GM21381 (cell line): ENCODE data around the gene C6.
"Not testable (repeated sequence)": the region's sequence is repeated elsewhere in the genome, so short reads cannot be mapped to it uniquely, and the experiment has no call there.

Source experiments
- ATAC-seq: cut with Tn5 transposase; IDR thresholded peaks from one replicate; pipeline ENCODE4 v1.9.1; 2021; ENCODE audit warnings: mild to moderate bottlenecking, moderate library complexity; ENCODE audit not compliant: unreplicated experiment

C6 gene

DNA sequence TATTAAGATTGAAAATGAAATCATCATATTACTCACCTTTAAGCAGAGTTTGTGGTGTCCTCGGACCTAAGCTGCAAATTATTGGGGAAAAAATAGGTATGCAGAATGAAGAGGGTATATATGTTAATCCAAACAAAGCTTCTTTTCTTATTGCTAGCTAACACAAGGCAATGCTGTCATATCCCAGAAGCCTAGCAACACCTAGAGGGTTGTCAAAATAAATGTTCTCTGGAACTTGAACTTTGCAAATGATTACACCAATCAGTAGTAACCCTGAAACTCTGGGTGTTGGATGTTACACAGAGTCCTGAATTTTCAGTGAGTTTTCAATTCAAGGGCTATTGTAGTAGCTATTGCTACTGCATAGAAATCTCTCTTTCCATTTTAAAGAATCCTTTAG, at the start of gene C6:
C6 (minus strand) TSS at position 193 of the 400 bp plus-strand sequence. CDS start 10,302 bp downstream, outside the sequence.
- no peak for ATAC-seq

GRCh38 chr5:41256400-41256799, 43.1 kb upstream of the C6 start:
- no peak for ATAC-seq

- no peak for ATAC-seq
Measured at GRCh38 chr5:41253109-41253508, 39.8 kb upstream of the C6 start.

DNA sequence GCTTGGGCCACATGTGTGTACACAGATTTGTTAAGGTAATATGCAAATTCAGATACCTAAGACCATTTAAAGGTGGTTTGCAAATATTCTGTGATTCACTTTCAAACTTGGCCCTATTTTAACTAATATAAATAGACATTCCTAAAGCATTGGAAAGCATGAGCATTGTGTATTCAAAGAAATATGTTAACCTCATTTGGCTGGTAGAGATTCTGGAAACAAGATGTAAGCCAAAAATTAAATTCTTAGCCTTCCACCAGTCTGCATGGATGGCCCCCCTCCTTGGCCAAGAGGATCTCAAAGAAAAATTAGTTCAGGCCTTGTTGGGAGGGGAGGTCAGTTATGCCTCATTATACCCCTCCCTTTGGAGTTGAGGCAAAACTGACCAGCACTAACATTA, 38.7 kb upstream of the C6 start:
- no peak for ATAC-seq

GRCh38 chr5:41250351-41250987, 37.1 kb upstream of the C6 start:
- ATAC-seq: no peak

DNA sequence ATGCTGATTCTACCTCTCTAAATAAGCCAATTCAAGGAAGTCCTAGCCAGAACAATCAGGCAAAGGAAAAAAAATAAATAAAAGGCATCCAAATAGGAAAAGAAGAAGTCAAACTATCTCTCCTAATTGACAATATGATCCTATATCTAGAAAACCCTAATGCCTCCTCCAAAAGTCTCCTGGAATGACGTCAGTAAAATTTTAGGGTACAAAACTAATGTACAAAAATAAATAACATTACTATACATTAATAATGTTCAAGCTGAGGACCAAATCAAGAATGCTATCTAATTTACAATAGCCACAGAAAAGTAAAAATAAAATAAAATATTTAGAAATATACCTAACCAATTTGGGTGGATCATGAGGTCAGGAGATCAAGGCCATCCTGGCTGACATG, 33.8 kb upstream of the C6 start:
- no peak for ATAC-seq

- ATAC-seq: no peak
Measured at GRCh38 chr5:41246376-41246775, 33.0 kb upstream of the C6 start.

DNA sequence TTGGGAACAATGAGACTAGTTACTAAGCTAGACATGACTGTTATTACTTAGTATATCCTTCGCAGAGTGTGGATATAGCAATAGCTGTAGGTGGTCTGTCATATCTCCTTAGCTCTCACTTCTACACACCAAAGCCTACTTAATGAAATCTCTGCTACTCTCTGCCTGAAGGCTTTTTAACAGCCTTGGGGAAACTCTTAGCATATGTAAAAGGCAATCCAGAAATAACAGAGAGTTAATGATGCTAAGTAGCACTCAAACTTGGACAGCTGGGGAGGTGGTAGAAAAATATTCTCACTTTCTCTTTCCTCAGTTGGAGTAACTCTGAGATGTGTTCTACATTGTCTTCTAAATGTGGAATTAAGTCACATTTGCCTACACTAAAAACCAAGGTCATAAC, 30.2 kb upstream of the C6 start:
- no peak for ATAC-seq

DNA sequence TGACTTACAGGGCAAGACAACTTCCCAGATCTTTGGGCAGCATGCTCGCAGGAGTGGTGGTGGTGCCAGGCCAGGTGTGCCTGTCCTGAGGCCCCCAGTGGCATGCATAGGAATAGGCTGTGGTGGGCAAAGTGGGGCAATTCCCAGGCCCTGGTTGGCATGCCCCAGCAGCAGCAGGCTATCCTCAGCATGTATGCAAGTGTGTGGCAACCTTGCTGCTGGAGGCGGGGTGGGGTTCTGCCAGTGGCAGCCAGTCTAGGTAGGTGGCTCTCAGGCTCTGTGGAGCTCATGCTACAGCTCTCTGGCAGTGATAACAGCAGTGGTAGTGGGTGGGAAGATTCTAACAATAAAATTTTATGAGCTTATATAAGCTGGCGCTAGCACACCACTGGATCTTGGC, 27.7 kb upstream of the C6 start:
- no peak for ATAC-seq

GRCh38 chr5:41240390-41240789, 27.1 kb upstream of the C6 start:
- no peak for ATAC-seq

- ATAC-seq: no peak
Measured at GRCh38 chr5:41234475-41234874, 21.1 kb upstream of the C6 start.

DNA sequence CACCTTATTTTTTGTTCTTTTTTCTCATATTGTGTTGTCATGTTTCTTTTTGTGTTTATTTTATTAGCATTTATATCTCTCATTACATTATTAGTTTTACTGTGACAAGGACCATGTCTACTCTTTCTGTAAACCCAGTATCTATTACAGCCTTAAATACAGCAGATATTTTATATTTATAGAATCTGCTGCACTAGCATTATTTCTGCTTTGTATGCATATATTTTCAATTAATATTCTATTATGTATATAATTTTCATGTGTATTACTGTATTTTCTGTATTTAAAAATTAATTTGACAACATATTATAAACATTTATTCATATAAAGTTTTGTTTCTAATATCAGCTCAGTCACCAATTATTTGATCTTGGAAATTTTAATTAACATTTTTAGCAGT, 19.5 kb upstream of the C6 start:
- no peak for ATAC-seq

GRCh38 chr5:41230276-41230675, 16.9 kb upstream of the C6 start:
- not testable (repeated sequence) for ATAC-seq

- ATAC-seq: no peak
Measured at GRCh38 chr5:41223962-41224361, 10.6 kb upstream of the C6 start.

GRCh38 chr5:41219658-41220269, 6.4 kb upstream of the C6 start:
- ATAC-seq: no peak

DNA sequence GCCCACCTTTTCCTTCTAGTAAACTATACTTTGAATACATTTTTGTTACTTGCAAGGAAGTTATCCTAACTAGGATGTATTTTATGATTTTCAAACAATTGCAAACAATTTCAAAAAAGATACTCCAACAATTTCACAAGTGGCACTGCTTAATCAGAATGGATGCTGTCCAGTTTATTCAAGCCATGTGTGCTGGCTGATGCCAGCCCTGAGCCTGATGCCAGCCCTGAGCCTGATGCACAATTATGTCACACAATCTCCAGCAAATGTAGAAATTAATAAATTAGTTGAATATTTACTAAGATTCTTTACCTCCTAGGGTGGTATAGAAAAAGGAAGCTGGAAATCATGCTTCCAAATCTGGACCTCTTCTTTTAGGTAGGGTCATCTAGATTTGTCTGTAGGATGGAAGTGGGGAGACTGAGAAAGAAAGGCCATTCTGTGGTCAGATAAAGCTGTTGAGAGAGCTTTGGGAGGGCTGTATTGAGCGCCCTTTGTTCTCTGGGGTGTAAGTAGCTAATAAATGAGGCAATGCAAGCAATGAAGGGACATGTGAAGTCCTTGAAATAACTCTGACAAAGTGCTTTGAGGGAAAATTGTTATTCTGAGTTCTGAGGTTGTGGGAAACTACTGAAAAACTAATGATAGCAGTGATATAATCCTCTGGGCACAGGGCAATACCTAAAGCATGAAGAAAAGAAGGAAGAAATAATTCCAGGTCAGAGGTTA, 5.8 kb upstream of the C6 start:
- no peak for ATAC-seq

- no peak for ATAC-seq
Measured at GRCh38 chr5:41214182-41214581, 850 bp upstream of the C6 start.

DNA sequence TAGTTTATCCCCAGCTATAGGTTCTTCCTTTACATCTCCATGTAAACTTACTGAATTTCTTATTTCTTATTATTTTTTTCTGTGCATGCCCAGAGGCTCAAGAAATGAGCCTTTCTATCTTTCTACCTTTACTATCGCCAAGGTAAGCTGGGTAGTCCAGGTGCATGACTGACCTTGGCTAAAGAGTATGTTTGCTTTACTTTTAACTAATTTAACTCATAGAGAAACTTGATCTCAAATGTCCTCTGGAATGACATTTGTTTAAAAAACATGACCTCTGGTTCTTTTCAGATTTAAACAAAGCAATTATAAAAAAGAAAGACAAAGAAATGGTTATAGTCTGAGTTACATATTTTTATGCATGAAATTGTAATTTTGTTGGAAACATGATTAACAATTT, 397 bp downstream of the C6 start:
- no peak for ATAC-seq

GRCh38 chr5:41211417-41211816, 1.9 kb downstream of the C6 start:
- ATAC-seq: no peak

DNA sequence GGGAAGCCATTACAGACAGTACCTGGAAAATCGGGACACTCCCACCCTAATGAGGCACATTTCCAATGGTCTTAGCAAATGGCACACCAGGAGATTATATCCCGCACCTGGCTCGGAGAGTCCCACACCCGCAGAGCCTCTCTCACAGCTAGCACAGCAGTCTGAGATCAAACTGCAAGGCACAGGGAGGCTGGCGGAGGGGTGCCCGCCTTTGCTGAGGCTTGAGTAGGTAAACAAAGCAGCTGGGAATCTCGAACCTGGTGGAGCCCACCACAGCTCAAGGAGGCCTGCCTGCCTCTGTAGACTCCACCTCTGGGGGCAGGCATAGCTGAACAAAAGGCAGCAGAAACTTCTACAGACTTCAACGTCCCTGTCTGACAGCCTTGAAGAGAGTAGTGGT, 7.9 kb downstream of the C6 start:
- ATAC-seq: not testable (repeated sequence)

DNA sequence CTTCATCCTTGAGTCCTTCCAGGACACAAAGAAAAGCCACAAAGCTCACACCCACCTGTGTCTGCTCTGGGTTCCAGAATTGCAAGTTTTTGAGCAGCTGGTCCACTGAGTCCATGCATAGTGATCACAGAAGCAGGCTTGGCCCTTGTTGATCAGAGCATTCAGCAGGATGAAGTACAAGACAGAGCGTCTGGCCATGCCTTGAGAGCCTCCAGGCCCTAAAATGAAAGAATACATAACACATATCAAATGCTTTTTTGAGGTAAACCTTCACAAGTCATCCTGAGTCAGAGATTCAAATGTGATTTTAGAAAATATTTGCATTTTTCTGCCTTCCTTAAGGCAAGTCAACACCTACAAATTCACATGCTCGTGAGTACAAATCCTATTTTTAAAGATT, 10.3 kb downstream of the C6 start:
- ATAC-seq: no peak

DNA sequence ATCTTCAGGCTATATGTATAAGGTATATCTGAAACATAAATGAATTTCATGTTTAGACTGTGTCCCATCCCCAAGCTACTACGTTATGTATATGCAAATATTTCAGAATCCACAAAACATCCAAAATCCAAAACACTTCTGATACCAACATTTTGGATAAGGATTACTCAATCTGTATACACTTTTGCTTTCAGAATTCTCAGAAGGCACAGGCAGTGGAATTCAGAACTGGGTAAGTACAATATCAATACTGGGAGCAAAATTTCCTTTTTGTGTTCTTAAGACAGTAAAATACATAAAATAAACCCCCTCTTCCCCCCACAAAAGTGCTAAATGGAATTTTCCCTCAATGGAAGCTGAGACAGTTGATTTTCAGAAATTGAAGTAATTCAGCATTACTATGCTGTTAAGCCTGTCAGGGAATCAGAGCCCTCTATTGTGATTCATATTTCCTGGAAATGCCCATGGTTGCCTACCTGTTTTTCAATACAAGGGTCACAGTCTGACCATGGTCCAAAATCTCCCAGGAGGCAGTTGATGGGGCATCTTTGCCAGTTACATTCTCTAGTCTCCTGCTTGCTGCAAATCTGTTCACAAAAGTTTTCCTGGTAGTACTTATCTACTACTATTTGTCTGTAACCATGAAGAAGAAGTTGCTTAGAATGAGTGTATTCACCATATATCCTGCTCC, 12.1 kb downstream of the C6 start:
- ATAC-seq: no peak
